ENCODE results near the gene TOR3A. TPM values are rescaled to one million over a fixed set of nuclear protein-coding genes. Genes with fewer than 3 reads are reported as not detected.

TOR3A gene
- total RNA-seq, 1 experiment from 2014 or later = 27.0 TPM

- DNase-seq (ENCODE audit: low read depth, low spot score) (no peak), ATAC-seq (no peak)
- ChIA-PET RAD21 (ENCODE audit: low non-redundant PET in 1 of 2, low total read pairs in 2 of 2, uncharacterized antibody in 2 of 2, unreplicated experiment in 2 of 2) (no interaction called here), POLR2A (no interaction called here), CTCF (no interaction called here)
- no peaks in the 10 kb centered on the region for H4K20me1 ChIP-seq (ENCODE audit: insufficient read depth)
- H3K27ac ChIP-seq (ENCODE audit: low read depth, low read length) = no peak overlapping the region
- 0 out of 2 replicates have a peak, but pooled peaks cover 3% of the 10 kb centered on the region for H3K79me2 ChIP-seq (ENCODE audit: insufficient read depth, low read length)
- no peak overlapping the region for H3K4me2 ChIP-seq (ENCODE audit: low read length)
- H3K9me3 ChIP-seq (ENCODE audit: control insufficient read depth in 1 of 2, insufficient read depth in 1 of 2, low read depth in 1 of 2, low read length in 2 of 2) = no peaks in the 10 kb centered on the region
- no peaks in the 10 kb centered on the region for H3K36me3 ChIP-seq (ENCODE audit: control insufficient read depth in 1 of 2, insufficient read depth in 2 of 2, low read length in 2 of 2)
- H3K4me3 ChIP-seq (replicated peaks in 1 of 2; ENCODE audit: low read depth in 1 of 2, low read length in 2 of 2) = no peak overlapping the region
- TF ChIP-seq EZH2phosphoT487 (IDR thresholded peaks at IDR 0.05; ENCODE audit: borderline replicate concordance) (no peak), TCF7L2 (IDR thresholded peaks at IDR 0.05; ENCODE audit: borderline replicate concordance, extremely low read depth, insufficient read depth, insufficient read length) (no peak), ZFX (IDR thresholded peaks at IDR 0.05) (no peak), CEBPB (IDR thresholded peaks at IDR 0.05; ENCODE audit: low read depth) (no peak), SIN3A (IDR thresholded peaks at IDR 0.05; ENCODE audit: low read depth) (no peak), ZNF274 (IDR thresholded peaks at IDR 0.05; ENCODE audit: low read depth, low read length) (no peak), POLR2A (IDR thresholded peaks at IDR 0.05; ENCODE audit: borderline replicate concordance, extremely low read depth, insufficient read depth, insufficient read length) (no peak), POLR2AphosphoS5 (IDR thresholded peaks at IDR 0.05; ENCODE audit: low read depth, low read length) (no peak), JUND (IDR thresholded peaks at IDR 0.05) (no peak), MAX (IDR thresholded peaks at IDR 0.05) (no peak), ELF1 (IDR thresholded peaks at IDR 0.05; ENCODE audit: borderline replicate concordance, low read depth) (no peak), CTCF (IDR thresholded peaks at IDR 0.05 in 2 of 3, conservative IDR thresholded peaks at IDR 0.05 in 1 of 3; ENCODE audit: borderline replicate concordance in 1 of 3, insufficient read depth in 1 of 3, low read depth in 2 of 3, low read length in 2 of 3) (no peak), YY1 (IDR thresholded peaks at IDR 0.05; ENCODE audit: extremely low read depth, insufficient replicate concordance, low read depth, low read length) (no peak), CBX3 (IDR thresholded peaks at IDR 0.05; ENCODE audit: low read depth) (no peak), SP1 (IDR thresholded peaks at IDR 0.05; ENCODE audit: low read depth) (no peak), ZBTB33 (IDR thresholded peaks at IDR 0.05; ENCODE audit: extremely low read depth, insufficient replicate concordance, low read length) (no peak), ATF3 (IDR thresholded peaks at IDR 0.05) (no peak), SRF (IDR thresholded peaks at IDR 0.05; ENCODE audit: low read depth) (no peak), EZH2 (IDR thresholded peaks at IDR 0.05) (no peak)
- no peaks in the 10 kb centered on the region for H3K27me3 ChIP-seq (ENCODE audit: insufficient read depth, low read length)
- H3K9me2 ChIP-seq (ENCODE audit: insufficient read depth) = no peaks in the 10 kb centered on the region
- no TSS peak for BruUV-seq (replicated peaks)
- H3K9ac ChIP-seq (ENCODE audit: low read length) = no peak overlapping the region
- no peaks in the 10 kb centered on the region for H3K4me1 ChIP-seq (ENCODE audit: control insufficient read depth in 1 of 2, insufficient read depth in 2 of 2, low read length in 2 of 2)
- intact Hi-C loops (cut with micrococcal nuclease) = no loop called here
- no peak overlapping the region for H2AFZ ChIP-seq (ENCODE audit: low read depth, low read length, poor library complexity, severe bottlenecking)
Measured at GRCh38 chr1:179046808-179047635, 34.8 kb upstream of the TOR3A start.

All from HCT116 (cell line).